SHP77 treated with DMSO at 0.1 percent for 48 hours (cell line): ENCODE data around the gene HAP1.
"Not testable (repeated sequence)": the region's sequence is repeated elsewhere in the genome, so short reads cannot be mapped to it uniquely, and the experiment has no call there.

Source experiments
- DNase-seq: peaks from one replicate; lab custom pipeline; 2025; lab: John Stamatoyannopoulos, UW

Gene HAP1, protein sequence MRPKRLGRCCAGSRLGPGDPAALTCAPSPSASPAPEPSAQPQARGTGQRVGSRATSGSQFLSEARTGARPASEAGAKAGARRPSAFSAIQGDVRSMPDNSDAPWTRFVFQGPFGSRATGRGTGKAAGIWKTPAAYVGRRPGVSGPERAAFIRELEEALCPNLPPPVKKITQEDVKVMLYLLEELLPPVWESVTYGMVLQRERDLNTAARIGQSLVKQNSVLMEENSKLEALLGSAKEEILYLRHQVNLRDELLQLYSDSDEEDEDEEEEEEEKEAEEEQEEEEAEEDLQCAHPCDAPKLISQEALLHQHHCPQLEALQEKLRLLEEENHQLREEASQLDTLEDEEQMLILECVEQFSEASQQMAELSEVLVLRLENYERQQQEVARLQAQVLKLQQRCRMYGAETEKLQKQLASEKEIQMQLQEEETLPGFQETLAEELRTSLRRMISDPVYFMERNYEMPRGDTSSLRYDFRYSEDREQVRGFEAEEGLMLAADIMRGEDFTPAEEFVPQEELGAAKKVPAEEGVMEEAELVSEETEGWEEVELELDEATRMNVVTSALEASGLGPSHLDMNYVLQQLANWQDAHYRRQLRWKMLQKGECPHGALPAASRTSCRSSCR

DNA sequence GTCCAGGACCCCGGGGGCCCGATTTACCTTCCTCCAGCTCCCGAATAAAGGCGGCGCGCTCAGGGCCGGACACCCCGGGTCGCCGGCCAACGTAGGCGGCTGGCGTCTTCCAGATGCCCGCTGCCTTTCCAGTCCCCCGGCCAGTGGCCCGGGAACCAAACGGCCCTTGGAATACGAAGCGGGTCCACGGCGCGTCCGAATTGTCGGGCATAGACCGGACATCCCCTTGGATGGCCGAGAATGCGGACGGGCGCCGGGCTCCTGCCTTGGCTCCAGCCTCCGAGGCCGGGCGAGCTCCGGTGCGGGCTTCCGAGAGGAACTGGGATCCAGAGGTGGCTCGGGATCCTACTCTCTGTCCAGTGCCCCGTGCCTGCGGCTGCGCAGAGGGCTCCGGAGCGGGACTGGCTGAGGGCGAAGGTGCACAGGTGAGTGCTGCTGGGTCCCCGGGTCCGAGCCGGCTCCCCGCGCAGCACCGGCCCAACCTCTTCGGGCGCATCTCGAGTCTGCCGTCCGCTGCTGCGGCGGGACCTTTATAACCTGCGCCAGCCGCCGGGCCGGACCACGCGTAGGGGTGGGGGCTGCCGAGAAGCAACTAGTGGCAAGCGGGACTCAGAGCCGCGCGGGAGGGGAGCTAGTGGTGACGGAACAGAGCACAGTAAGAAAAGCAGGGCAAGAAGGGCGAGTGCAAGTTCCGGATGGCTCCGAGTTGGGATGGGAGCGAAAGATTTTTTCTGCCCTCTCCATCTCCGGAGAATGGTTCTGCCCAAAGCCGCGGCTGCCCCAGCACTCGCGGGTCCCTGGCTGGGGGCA is at the start of gene HAP1:
TSS of gene HAP1 (minus strand) at position 505 of the 810 bp plus-strand sequence. CDS start at position 496, 9 bp downstream.
- DNase-seq = no peak

DNA sequence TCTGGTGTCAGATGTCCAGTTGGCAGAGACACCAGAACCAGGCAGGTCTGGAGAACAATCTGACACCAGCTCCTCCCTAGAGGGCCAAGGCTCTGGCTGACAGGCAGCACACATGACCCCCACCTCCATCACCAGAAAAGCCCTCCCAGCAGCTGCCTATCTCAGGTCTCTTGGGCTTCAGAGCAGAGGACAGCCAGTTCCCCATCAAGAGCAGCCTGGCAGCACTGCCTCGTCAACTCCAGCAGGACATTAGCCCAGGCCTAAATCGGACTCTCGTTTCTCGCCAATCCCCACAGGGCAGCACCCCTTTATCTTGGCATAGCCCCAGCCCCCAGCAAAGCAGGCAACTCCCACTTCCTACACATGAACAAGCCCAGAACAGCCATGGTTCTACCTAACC is 47.7 kb upstream of the HAP1 start:
- no peak for DNase-seq

DNA sequence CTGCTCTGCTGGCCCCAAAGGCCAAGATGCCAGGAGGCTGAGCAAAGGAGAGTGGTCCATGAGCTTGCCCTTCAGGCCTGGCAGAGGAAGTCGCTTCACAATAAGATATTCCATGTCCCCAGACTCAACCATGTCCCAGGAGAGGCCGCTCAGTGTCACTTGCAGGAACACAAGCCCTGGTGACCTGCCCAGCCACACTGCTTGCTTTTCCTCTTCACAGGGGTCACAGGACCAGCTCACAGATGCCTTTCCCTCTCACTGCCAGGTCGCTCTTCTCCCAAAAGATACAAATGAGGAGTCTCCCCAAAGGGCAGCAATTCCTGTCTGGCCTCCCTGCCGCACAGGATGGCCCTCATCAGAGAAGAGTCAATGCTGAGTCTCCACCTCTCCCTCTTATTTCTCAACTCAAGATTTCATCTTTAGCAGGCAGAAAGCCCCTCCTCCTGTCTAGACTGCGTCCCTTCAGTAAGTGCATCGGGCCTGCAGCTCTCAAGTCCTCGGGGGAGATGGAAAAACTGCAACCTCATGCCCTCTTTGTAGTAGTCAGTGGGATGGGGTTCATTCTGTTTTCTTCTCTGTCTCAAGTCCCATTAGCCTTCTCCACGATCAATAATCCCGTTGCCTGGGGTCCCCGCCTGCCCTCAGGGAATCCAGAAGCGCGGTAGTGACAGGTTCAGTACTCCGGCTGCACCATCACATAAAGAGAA is 47.1 kb upstream of the HAP1 start:
- DNase-seq = no peak

DNA sequence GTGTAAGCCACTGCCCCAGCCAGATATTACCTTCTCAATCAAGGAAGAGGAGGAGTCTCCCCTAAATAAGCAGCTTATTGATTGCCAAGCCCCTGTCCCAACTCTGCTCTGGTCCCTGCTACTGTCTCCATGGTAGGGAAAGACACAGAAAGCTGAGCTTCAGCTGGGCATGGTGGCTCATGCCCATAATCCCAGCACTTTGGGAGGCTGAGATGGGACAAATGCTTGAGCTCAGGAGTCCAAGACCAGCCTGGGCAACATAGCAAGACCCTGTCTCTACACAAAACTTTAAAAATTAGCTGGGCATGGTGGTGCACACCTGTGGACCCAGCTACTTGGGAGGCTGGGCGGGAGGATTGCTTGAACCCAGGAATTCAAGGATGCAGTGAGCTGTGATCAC is 45.5 kb upstream of the HAP1 start:
- DNase-seq = no peak

DNA sequence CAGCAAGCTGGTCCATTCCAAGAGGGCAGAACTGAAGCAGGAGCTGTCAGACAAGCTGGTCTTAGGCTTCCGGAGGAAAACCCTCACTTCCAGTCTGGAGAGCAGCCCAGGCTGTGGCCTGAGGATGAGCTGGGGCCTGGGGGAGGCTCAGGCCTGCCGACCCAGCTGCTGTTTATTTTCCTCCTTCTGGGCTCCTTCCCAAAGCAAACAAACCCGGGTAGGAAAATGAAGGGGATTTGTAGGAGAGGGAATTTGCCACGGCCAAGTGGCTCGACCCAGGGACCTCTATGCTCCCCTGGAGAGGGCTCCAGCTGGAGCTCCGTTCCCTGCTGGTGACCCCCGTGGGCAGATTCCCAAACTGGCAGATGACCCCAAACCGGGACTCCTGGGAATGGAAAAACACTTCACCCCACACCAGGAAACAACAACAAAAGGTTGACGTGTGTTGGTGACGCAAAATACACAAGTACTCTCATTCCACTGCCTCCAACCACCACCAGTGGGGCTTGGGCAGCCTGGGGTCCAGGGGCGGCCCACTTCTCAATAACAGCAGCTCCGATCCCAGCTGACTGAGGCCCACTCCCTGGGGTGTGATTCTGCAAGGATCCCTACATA is 43.2 kb upstream of the HAP1 start:
- DNase-seq = peak; percentile 95

DNA sequence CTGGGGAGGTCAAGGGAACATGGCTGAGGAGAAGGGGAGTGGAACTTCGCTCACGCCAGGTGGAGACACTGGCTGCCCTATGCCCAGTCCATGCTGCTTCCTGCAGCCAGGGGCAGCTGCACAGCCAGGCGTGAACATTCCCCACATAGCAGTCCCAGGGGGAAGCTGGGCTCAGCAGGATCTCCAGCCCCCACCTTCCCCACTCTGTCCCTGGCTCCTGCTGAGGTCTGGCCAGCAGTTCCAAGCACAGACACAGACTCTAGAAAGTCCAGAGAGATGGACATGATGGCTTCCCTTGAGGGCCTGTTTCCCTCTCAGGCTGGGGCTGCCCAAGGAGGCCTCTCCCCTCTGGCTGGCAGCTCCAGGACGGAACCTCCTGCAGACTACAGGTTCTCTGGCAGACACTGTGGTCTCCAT is 42.7 kb upstream of the HAP1 start:
- DNase-seq = peak; percentile 38

DNA sequence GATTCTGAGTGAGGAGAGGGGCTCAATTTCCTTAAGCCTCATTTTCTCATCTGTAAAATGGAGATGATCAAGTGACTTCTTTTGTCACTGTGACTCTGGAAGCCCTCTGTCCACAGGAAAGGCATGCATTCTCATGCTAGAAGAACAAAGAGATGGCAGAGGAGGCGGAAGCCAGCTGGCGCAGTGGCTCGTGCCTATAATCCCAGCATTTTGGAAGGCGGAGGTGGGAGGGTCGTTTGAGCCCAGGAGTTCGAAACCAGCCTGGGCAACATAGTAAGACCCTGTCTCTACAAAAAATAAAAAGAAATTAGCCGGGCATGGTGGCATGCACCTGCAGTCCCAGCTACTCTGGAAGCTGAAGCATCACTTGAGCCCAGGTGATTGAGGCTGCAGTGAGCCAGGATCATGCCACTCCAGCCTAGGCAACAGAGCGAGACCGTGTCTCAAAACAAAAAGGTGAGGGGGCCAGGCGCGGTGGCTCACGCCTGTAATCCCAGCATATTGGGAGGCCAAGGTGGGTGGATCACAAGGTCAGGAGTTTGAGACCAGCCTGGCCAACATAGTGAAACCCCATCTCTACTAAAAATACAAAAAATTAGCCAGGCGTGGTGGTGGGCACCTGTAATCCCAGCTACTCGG is 41.9 kb upstream of the HAP1 start:
- not testable (repeated sequence) for DNase-seq

DNA sequence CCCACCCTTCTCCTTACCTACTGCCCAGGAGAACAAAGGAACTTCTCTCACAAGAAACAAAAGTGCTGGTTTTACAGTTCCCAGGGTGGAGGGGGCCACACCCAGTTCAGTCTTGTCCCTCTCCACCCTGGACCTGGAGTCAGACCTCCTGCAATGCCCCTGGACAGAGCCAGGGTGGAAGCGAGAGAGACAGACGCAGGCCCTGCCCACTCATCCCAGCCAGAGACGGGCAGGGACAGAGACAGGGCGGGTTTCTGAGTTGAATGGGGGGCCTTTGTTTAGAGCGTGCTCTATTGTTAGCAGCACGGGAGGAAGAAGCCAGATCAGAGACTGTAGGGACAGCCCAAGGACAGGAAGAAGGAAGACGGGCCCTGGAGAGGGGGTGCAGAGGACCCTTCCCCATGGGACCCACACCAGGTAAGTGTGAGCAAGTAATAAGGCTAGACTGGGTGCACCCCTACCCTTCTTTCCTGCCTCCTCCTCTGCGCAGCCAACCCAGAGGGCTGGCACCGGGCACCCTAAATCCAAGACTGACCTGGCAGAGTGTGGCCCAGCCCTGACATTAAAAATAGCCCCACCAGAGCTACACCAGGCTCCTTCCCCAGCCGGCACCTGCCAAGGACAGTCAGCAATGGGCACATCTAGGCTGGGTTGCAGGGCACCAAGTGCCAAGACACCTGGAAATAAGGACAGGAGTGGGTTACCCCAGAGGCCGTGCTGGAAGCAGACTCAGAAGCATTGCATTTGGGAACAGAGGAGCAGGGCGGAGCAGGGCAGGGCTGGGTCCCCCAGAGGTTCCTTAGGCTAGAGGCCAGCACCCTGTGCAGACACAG is 41.2 kb upstream of the HAP1 start:
- no peak for DNase-seq

DNA sequence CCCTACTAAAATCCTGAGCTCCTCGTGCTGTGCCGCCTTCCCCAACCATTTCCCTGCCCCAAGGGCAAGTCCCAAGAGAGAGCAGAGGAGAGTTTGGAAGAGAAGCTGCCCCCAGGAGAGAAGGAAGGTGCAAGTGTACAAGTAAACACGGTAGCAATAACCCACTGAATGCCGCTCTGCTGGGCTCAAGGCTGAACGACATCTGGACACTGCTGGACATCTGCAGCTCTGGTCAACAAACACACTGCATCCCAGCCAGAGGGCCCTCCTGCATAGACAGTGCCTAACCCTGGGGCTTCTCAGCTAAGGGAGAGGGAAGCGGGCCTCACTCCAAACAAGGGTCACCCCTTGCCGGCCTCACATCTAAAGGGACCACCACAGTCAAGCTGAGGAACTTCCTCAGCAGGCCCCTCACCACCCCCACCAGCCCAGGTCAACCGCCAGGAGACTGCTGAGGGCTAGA is 39.3 kb upstream of the HAP1 start:
- DNase-seq = no peak

DNA sequence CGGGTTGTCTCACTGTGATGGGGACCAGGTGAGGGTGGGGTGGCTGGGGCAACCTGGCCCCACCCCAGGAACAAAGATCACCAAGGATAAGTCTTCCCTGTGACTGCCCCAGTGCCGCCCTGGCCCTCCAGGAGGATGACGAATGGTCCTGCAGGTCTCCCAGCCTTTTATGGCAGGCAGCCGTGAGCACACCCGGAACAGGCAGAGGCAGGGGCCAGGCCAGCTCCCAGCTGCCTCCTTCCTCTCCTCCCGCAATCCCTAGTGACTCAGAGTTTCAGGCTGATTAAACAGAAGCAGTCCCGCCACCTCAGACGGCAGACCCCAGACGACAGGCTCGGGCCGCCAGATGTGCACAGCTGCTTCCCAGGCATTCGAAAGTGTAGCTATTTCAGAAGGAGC is 38.7 kb upstream of the HAP1 start:
- DNase-seq = peak; percentile 44

DNA sequence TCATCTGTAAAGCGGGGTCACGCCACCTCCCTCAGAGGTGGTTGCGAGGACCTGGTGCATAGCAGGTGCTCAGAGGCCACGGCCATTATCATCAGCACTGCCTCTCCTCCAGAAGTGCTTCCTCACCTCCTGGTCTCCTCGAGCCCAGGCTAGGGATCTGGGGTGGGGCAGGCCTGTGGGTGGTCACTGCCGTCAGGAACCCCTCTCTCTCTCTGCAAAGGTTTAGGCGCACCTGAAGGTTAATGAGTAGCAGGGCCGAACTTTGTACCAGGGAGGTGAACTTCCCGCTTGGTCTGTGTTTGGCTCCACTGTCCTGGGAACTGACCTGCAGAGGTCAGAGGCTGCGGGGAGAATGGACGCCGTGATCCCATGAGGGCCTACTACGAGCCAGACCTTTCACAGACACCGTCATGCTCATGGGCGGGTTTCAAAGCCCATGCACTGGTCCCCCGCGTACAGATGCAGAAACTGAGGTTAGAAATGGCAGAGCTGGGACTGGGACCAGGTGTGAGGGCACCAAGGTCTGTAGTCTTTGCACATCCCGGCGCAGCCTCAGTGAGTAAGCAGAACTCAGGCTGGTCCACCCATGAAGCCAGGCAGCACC is 38.2 kb upstream of the HAP1 start:
- DNase-seq = no peak

DNA sequence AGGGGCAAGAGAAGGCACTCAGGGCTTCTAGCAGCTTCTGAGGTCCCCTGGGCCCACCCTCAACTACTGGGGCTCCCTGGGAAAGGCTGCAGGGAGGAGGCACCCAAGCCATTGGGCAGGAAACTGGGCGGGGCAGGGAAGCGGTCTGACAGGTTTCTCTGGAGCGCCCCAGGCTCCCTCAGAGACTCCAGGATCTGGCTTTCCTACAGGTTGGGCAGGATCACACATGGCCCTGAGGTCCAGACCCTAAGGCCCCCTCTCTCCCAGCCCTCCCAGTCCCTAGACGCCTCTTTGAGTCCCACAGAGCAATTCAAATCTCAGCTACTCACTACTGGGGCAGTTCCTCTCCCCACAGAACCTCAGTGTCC is 37.8 kb upstream of the HAP1 start:
- DNase-seq = no peak

DNA sequence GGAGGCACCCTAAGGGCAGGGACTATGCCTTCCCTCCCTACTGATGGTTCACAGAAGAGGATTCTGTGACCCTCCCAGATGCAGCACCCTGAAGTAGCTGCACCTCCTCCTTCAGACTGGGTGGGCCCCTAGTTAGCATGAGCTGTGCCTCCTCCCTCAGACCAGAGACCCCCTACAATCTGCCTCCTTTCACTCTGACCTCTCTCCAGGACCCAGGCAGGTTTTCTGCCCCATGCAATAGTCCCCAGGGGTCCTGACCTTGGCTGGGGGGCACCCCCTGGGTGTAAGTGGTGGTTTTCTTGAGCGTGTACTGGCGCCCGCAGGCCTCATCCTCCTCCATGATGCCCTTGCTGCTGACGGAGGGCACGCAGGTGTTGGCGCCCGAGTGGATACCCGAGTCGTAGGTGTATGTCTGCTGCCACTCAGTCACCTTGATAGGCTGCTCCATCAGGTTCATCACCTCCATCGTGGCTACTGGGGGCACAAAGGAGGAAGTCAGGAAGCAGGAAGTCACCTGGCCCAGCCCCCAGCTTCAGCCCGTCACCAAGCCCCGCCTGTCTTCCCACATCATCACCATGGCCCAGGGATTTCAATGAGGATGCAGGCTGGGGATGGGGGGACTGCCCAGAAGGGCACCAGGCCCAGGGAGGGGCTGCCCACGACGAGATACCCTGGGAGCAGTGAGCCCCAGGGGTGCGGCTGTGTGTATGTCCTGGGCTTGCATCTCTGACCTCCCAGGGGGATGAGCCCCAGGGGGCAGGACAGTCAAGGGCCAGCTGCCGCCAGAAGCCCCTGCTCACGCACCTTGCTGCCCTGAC is 37.2 kb upstream of the HAP1 start:
- no peak for DNase-seq

DNA sequence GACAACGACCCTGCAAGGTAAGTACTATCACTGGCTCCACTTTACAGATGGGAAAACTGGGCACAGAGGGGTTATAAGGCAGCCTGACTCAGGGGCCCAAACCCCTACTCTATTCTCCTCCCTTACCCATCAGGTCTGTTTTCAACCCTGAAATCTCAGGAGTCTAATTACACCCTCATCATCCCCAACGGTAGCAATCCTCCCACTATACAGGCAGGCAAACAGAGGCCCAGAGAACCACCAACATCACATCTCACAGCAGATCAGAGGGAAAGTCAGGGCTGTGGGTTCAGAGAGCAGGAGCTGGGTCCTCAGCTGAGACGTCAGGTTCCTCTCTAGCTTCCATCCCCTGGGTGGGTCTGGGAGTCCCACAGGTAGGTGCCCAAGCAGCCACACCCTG is 35.5 kb upstream of the HAP1 start:
- no peak for DNase-seq

DNA sequence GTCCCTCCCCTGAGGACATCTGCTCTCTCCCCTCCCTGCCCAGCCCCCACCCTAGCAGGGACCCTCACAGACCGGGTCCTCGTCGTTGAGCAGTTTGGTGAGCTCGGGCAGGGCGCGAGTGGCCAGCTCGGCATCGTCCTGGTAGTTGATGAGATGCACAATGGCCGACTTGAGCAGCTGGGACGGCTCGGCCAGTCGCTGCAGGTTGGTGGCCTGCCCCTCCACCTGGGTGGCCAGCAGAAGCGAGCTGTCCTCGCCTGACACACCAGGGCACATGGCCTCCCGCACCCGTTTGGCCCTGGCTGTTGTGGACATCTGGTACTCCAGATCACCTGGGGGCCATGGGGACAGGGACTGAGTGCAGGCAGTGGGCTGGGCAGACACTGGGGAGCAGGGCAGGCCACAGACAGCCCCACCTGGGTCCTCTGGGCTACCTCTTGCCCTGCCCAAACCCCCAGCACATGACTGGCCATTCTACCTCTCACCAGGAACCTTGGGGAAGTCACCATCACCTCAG is 35.0 kb upstream of the HAP1 start:
- DNase-seq = no peak

DNA sequence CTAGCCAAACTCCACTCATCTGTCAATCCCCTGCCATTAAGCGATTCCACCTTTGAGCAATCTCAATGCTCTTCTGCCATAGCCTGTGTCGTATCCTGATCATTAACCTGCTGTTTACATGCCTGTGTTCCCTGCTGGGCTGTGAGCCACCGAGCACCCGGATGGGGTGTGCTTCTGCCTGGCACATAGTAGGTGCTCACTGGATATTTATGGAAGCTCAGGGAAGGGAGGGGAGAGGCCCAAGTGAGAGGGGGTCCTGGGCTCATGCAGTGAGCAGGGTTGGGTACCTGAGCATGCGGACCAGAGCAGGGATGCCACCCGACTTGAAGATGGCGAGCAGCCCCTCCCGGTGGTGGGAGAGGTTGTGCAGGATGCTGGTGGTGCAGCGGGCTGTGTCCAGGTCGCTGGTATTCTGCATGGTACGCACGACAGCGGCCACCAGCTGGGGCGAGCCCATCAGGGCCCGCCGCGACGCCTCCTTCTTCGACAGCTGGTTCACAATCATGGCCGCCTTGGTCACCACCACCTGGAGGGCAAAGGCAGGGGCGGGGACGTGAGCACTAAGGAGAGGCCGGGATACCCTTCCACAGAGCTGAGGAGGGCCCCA is 34.3 kb upstream of the HAP1 start:
- DNase-seq = no peak

DNA sequence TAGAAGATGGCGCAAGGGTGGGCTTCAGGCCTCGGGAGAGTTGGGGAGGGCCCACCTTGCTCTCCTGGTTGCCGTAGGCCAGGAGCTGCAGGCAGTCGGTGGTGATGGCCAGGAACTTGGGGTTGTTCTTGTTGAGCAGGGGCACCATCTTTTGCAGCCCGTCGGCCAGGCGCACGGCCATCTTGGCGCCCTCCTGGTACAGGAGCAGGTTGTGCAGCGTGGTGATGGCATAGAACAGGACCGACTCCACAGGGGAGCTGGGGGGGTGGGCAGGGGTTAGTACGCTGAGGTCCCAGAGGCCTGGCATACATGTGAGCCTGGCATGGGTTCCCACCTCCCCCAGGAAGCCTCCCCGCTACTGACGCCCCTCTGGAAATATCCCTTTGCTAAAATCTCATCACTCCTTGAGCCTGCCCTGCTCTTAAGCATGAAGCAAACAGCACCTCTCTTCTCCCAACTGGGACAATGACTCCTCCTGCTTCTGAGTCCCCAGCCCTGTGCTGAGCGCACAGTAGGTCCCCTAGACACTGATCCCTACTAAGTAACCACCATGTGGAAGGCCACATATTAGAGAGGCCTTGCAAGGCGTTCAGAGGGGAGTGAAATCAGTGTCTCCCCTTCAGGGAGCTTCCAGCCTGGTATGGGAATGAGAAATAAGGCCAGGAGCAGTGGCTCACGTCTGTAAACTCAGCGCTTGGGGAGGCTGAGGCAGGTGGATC is 33.0 kb upstream of the HAP1 start:
- no peak for DNase-seq

DNA sequence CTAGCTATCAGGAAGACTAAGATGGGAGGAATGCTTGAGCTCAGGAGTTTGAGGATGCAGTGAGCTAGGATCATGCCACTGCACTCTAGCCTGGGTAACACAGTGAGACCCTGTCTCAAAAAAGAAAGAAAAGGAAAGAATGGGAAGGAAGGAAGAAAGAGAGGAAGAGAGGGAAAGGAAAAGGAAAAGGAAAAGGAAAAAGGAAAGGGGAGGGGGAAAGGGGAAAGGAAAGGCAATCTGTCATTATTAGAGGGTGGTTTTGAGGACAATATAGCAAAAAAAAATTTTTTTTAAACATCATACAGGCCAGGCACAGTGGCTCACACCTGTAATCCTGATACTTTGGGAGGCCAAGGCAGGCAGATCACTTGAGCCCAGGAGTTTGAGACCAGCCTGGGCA is 31.7 kb upstream of the HAP1 start:
- no peak for DNase-seq
